Measurements from ENCODE around the gene GNPTG. TPM values are rescaled to one million over a fixed set of nuclear protein-coding genes. Genes with fewer than 3 reads are reported as not detected.

Gene GNPTG
- total and polyA plus RNA-seq, 2 of the 13 experiments (the other 11 are each of a cell fraction or from before 2014, with no cell fraction given) = 22.7 to 71.1 TPM

GRCh38 chr16:1330931-1331711 lies 20.6 kb upstream of the GNPTG start (continued):
- no peak for TF ChIP-seq FOXO4 (CRISPR knock-in tag; conservative IDR thresholded peaks at IDR 0.05)
- TF ChIP-seq PRPF4 (IDR thresholded peaks at IDR 0.05; ENCODE audit: low read depth, low read length, poor library complexity, severe bottlenecking) = no peak
- peak; percentile 26; the same call in 1 of the 2 replicates for TF ChIP-seq MYPOP (CRISPR knock-in tag; IDR thresholded peaks at IDR 0.05)

GRCh38 chr16:1331712-1332617 lies 19.8 kb upstream of the GNPTG start:
- peak; percentile 70 for FAIRE-seq
- no peaks in the 10 kb centered on the region for H3K79me2 ChIP-seq (ENCODE audit: insufficient read depth, low read length)
- peak overlapping the region; percentile 38 to 79 (median 61) for H3K4me3 ChIP-seq (replicated peaks in 1 of 3; ENCODE audit: insufficient read depth in 1 of 3, low read depth in 2 of 3, low read length in 3 of 3)
- in situ Hi-C loops (cut with HindIII; ENCODE audit: extremely low pct_ligation_motif_present, low pct_unique_long_range_greater_than_20kb) (no loop called here), intact Hi-C loops (cut with micrococcal nuclease; ENCODE audit: unreplicated experiment) (no loop called here)
- ATAC-seq = peak; percentile 72
- no peak overlapping the region for H2AFZ ChIP-seq (ENCODE audit: low read length)
- peak overlapping the region; percentile 99 for H3K4me2 ChIP-seq (ENCODE audit: low read depth, low read length)
- H4K20me1 ChIP-seq (ENCODE audit: insufficient read depth, low read length) = 0 out of 2 replicates have a peak, but pooled peaks cover 3% of the 10 kb centered on the region
- no peaks in the 10 kb centered on the region for H3K36me3 ChIP-seq (replicated peaks in 1 of 2; ENCODE audit: control insufficient read depth in 1 of 2, insufficient read depth in 2 of 2, low read length in 2 of 2)
- H3K9me3 ChIP-seq (ENCODE audit: low read length) = no peaks in the 10 kb centered on the region
- peak overlapping the region; percentile 91 for H3K9ac ChIP-seq (ENCODE audit: insufficient read depth, low read depth, low read length)
- 5% methylated on average over 17 of the region's 34 CpGs for WGBS (ENCODE audit: low lambda C conversion rate)
- peaks cover 15 to 46% of the 10 kb centered on the region in 2 experiments for H3K27me3 ChIP-seq (ENCODE audit: control insufficient read depth in 1 of 2, insufficient read depth in 2 of 2, low read length in 2 of 2)
- ChIA-PET CTCF (ENCODE audit: low intra/inter-chr PET ratio, low total read pairs) (no interaction called here), POLR2A (interaction anchor here (0.6 to 3.6 kb wide), 6 partner anchors 8 to 89 kb away, joined by 3 to 25 read pairs (median 4); partner anchors contain the start of genes UBE2I and UQCC4)
- H3K27ac ChIP-seq (ENCODE audit: extremely low read length, insufficient read depth, low read length) = peak overlapping the region; percentile 82
- DNase-seq (ENCODE audit: low spot score) = peak; percentile 92
- no TSS peak for BruUV-seq (replicated peaks)
- H3K4me1 ChIP-seq (ENCODE audit: insufficient read depth, low read length) = peaks cover 31% of the 10 kb centered on the region
- TF ChIP-seq PHF5A (CRISPR knock-in tag; IDR thresholded peaks at IDR 0.05; ENCODE audit: low read depth, unreplicated experiment) (no peak), ZNF772 (CRISPR knock-in tag; IDR thresholded peaks at IDR 0.05) (0 out of 2 replicates have a peak, but pooled peaks have one; percentile 28), ZNF616 (CRISPR knock-in tag; IDR thresholded peaks at IDR 0.05; ENCODE audit: low read depth) (no peak), ZNF891 (CRISPR knock-in tag; IDR thresholded peaks at IDR 0.05) (0 out of 2 replicates have a peak, but pooled peaks have one; percentile 17), HMGXB3 (CRISPR knock-in tag; IDR thresholded peaks at IDR 0.05; ENCODE audit: borderline replicate concordance) (no peak), ZBTB7B (CRISPR knock-in tag; IDR thresholded peaks at IDR 0.05) (peak; percentile 59; the same call in 1 of the 2 replicates), ZNF430 (CRISPR knock-in tag; IDR thresholded peaks at IDR 0.05) (no peak)
